ENCODE results near the gene PAPPA2. TPM values are rescaled to one million over a fixed set of nuclear protein-coding genes. Genes with fewer than 3 reads are reported as not detected.
"Not testable (repeated sequence)": the region's sequence is repeated elsewhere in the genome, so short reads cannot be mapped to it uniquely, and the experiment has no call there.

The PAPPA2 gene
- total RNA-seq, 1 experiment from 2014 or later: 2.1 TPM

DNA sequence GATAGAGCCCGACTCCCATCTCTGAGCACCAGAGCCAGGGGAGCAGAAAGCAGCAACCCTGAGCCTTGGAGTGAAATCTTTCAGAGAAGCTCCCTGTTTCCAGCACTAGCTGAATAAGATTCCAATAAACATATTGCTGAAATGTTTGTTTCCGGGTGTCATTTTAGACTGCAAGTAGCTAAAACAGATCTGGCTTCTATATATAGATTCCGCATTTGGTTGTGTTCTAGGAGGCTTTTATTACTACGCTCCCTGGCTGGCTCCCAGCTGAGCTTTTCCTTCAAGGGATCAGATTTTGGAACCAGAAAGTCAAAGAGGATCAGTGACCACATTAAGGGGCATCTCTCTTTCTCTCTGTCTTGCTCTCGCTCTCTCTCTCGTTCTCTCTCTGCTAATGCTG, 88.2 kb downstream of the PAPPA2 start:
- DNase-seq (ENCODE audit: low spot score): no peak

GRCh38 chr1:176552217-176552991, 89.4 kb downstream of the PAPPA2 start:
- no peak for DNase-seq (ENCODE audit: low spot score)

DNA sequence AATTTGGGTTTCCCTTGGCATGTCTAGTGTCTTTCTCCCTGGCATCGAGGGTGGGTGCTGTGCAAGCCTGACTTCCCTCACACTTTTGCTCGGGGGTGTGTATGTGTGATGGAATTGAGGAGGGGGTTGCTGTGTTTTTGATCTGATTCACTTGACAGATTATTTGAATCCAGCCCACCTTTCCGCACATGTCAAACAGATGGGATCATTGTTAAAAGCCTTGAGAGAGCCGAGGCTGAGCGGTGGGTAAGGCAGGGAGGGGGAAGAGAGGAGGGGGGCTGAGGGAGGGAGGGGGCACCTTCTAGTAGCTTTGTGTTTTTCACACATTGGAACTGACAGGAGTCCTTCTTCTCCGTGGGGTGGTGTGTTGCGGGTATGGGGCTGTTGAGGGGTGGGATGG, 90.0 kb downstream of the PAPPA2 start:
- no peak for DNase-seq (ENCODE audit: low spot score)

GRCh38 chr1:176556288-176556687, 93.3 kb downstream of the PAPPA2 start:
- no peak for DNase-seq (ENCODE audit: low spot score)

GRCh38 chr1:176557543-176558258, 94.7 kb downstream of the PAPPA2 start:
- no peak for DNase-seq (ENCODE audit: low spot score)

- DNase-seq (ENCODE audit: low spot score): no peak
These were observed 95.6 kb downstream of the PAPPA2 start for GRCh38 chr1:176558561-176558960.

DNA sequence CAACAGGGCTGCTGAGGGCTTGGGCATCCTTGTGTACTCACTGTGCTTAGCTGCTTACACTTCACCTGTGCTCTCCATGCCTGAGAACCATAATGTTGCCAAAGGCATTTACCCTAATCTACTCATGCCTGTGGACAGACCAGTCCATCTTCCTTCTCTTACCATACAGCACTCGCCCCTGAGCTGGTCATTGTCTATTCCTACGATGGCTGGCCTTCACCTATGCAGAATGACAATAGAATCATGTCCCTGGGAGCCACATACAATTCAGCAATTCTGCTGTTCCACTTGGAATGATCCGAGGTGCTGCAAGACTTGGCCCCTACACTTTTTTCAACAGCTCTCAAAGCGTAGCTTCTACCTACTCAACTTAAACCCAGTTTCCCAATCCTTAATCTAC, 96.5 kb downstream of the PAPPA2 start:
- DNase-seq (ENCODE audit: low spot score): no peak

DNA sequence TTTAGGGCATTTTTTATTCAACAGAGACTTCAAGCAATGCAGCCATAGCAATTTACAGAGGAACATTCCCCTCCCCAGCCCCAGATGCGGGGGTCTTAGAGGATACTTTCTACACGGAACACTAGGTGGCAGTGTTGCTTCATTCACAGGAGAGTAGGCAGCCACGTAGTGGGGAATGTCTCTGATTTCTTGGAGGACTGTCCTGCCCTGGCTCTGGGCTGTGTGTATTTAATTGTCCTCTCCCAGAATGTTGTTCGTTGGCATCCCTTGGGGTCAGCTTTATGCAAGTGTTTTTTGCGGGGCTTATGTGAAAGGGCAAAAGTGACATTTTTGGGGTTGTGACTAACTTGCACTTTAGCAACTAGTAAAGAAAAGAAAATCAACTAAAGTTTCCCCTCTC, 96.9 kb downstream of the PAPPA2 start:
- peak; percentile 64 for DNase-seq (ENCODE audit: low spot score)

GRCh38 chr1:176560681-176561080, 97.7 kb downstream of the PAPPA2 start:
- no peak for DNase-seq (ENCODE audit: low spot score)

- DNase-seq (ENCODE audit: low spot score): not testable (repeated sequence)
These were observed 98.8 kb downstream of the PAPPA2 start for GRCh38 chr1:176561761-176562160.

- DNase-seq (ENCODE audit: low spot score): no peak
These were observed 103.3 kb downstream of the PAPPA2 start for GRCh38 chr1:176566004-176566975.

- DNase-seq (ENCODE audit: low spot score): peak; percentile 10
These were observed 104.3 kb downstream of the PAPPA2 start for GRCh38 chr1:176567190-176567794.

- no peak for DNase-seq (ENCODE audit: low spot score)
These were observed 105.2 kb downstream of the PAPPA2 start for GRCh38 chr1:176568185-176568584.

DNA sequence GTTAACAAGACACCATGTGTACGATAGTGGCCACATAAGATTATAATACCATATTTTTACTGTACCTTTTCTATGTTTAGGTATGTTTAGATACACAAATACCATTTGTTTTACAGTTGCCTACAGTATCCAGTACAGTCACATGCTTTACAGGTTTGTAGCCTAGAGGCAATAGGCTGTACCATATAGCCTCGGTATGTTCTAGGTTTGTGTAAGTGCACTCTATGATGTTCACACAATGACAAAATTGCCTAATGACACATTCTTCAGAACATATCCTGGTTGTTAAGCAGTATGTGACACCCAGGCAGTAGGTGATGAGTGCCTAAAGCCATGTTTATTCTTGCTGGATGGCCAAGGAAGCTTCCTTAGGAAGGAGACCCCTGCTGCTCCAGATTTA, 111.8 kb downstream of the PAPPA2 start:
- no peak for DNase-seq (ENCODE audit: low spot score)

DNA sequence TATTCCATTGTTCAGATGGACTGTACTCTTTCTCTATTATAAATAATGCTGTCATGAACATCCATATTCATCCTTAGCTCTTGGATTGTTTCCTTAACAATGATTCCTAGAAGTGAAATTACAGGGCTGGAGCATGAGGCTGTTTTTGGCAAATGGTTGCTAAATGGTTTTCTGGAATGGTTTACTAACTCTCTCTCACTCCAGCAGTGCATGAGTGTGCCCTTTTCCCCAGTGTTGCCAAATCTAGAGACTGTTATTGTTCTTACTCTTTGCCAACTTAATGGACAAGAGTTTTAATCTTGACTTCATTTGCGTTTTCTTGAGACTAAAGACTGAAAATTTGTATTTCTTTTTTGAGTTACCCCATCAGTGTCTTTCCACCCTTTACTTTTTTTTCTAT, 113.0 kb downstream of the PAPPA2 start:
- no peak for DNase-seq (ENCODE audit: low spot score)

DNA sequence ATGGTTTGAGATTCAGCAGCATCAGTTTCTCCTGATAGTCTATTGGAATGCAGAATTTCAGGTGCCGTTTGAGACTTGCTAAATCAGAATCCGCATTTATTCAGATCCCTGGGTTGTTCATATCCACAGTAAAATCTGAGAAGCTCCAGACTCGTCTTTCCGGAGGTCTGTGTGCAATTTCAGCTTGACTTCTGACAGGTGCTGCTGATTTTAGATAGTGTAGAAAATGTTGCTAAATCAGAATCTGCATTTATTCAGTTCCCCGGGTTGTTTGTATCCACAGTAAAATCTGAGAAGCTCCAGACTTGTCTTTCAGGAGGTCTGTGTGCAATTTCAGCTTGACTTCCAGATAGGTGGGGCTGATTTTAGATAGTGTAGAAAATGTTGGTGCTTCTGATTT, 113.7 kb downstream of the PAPPA2 start:
- no peak for DNase-seq (ENCODE audit: low spot score)

DNA sequence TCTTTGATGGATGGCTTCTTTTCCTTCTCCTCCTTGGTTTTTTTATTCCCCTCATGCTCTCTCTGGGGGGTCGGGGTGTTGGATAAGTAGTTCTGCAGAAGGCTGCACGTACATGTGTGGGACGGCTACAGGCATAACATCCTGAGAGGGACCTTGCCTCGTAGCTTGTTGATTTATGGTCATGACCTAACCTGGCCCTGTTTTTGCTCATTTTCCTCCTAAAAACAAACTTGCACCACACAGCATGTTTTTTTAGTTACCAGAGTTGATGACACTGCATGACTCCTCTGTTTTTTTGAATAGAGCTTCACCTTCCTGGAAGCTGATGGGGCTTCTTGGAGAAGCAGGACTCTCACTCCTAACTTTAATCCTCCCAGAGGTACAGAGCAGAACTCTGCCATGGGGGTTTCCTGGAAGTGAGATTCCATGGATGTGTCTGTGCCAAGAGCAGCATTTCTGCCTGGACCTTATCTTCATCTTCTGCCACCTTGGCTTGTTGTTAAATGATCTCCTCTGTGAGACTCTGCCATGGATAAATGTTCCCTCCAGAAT, 114.7 kb downstream of the PAPPA2 start:
- DNase-seq (ENCODE audit: low spot score): no peak

GRCh38 chr1:176579087-176579486, 116.1 kb downstream of the PAPPA2 start:
- DNase-seq (ENCODE audit: low spot score): no peak

GRCh38 chr1:176595217-176595616, 132.2 kb downstream of the PAPPA2 start:
- DNase-seq (ENCODE audit: low spot score): no peak

DNA sequence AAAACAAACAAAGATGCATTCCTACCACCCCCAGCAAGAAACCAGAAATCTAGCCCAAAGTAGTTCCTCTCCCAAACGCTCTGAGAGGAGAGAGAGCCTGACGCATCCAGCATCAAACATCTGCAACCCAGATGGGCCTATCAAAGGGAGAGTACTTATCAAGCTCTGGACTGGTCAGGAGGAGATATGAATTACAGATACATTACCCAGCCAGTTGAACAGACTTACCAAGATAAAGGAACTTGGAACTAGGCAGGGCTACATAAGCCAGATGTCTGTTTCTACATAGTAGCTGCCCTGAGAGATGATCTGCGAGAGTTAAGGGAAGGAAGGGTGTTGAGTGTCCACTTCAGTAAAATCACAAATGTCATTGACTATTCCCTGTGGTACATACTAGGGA, 138.4 kb downstream of the PAPPA2 start:
- DNase-seq (ENCODE audit: low spot score): no peak

- no peak for DNase-seq (ENCODE audit: low spot score)
These were observed 139.5 kb downstream of the PAPPA2 start for GRCh38 chr1:176602388-176603004.
